ENCODE data around the gene FAM237A.

The FAM237A gene

GRCh38 chr2:206665251-206665650 is 23.0 kb downstream of the FAM237A start:
- no peak overlapping the region for H3K4me3 ChIP-seq (ENCODE audit: low read depth, low read length)
- TF ChIP-seq POLR2A (IDR thresholded peaks at IDR 0.05; ENCODE audit: extremely low read depth, insufficient read length) (no peak), MYC (IDR thresholded peaks at IDR 0.05; ENCODE audit: low read depth, low read length) (no peak)
- no peak for DNase-seq (ENCODE audit: low read depth)

GRCh38 chr2:206670531-206671319 is 28.4 kb downstream of the FAM237A start:
- no peak for DNase-seq (ENCODE audit: low read depth)
- TF ChIP-seq POLR2A (IDR thresholded peaks at IDR 0.05; ENCODE audit: extremely low read depth, insufficient read length) (no peak), MAX (IDR thresholded peaks at IDR 0.05; ENCODE audit: low read depth, low read length) (no peak)
- H3K4me3 ChIP-seq (ENCODE audit: low read depth, low read length) = no peak overlapping the region

GRCh38 chr2:206683546-206683945 is 41.3 kb downstream of the FAM237A start:
- no peak overlapping the region for H3K4me3 ChIP-seq (ENCODE audit: low read depth, low read length)
- TF ChIP-seq CTCF (IDR thresholded peaks at IDR 0.05; ENCODE audit: low read depth, low read length) (no peak), POLR2A (IDR thresholded peaks at IDR 0.05; ENCODE audit: extremely low read depth, insufficient read length) (no peak), MAX (IDR thresholded peaks at IDR 0.05; ENCODE audit: low read depth, low read length) (no peak), MYC (IDR thresholded peaks at IDR 0.05; ENCODE audit: low read depth, low read length) (no peak)
- no peak for DNase-seq (ENCODE audit: low read depth)

GRCh38 chr2:206688453-206688852 is 46.2 kb downstream of the FAM237A start:
- TF ChIP-seq CTCF (IDR thresholded peaks at IDR 0.05; ENCODE audit: low read depth, low read length) (no peak), POLR2A (IDR thresholded peaks at IDR 0.05; ENCODE audit: extremely low read depth, insufficient read length) (no peak), MYC (IDR thresholded peaks at IDR 0.05; ENCODE audit: low read depth, low read length) (no peak), MAX (IDR thresholded peaks at IDR 0.05; ENCODE audit: low read depth, low read length) (no peak)

GRCh38 chr2:206688990-206689389 is 46.7 kb downstream of the FAM237A start:
- no peak for DNase-seq (ENCODE audit: low read depth)
- H3K4me3 ChIP-seq (ENCODE audit: low read depth, low read length) = no peak overlapping the region
- TF ChIP-seq CTCF (IDR thresholded peaks at IDR 0.05; ENCODE audit: low read depth, low read length) = no peak
- no peak for TF ChIP-seq POLR2A (IDR thresholded peaks at IDR 0.05; ENCODE audit: extremely low read depth, insufficient read length)
- no peak for TF ChIP-seq MYC (IDR thresholded peaks at IDR 0.05; ENCODE audit: low read depth, low read length)
- TF ChIP-seq MAX (IDR thresholded peaks at IDR 0.05; ENCODE audit: low read depth, low read length) = no peak

More at GRCh38 chr2:206688453-206688852, 46.2 kb downstream of the FAM237A start:
- DNase-seq (ENCODE audit: low read depth) = no peak
- H3K4me3 ChIP-seq (ENCODE audit: low read depth, low read length) = no peak overlapping the region

- no peak for TF ChIP-seq CTCF (IDR thresholded peaks at IDR 0.05; ENCODE audit: low read depth, low read length)
- no peak for TF ChIP-seq MYC (IDR thresholded peaks at IDR 0.05; ENCODE audit: low read depth, low read length)
- TF ChIP-seq MAX (IDR thresholded peaks at IDR 0.05; ENCODE audit: low read depth, low read length) = no peak
- no peak for TF ChIP-seq POLR2A (IDR thresholded peaks at IDR 0.05; ENCODE audit: extremely low read depth, insufficient read length)
- no peak for DNase-seq (ENCODE audit: low read depth)
Observed at GRCh38 chr2:206692971-206693370, 50.7 kb downstream of the FAM237A start.

More at GRCh38 chr2:206692971-206693370, 50.7 kb downstream of the FAM237A start:
- H3K4me3 ChIP-seq (ENCODE audit: low read depth, low read length) = no peak overlapping the region
